Embryonic facial prominence (tissue), 1 donor: ENCODE data around the gene ESPN.

Source experiments
- DNase-seq: peaks from one replicate; pipeline ENCODE4 v3.0.0-alpha.2; 2016; ENCODE audit errors: extremely low spot score

Gene ESPN

DNA sequence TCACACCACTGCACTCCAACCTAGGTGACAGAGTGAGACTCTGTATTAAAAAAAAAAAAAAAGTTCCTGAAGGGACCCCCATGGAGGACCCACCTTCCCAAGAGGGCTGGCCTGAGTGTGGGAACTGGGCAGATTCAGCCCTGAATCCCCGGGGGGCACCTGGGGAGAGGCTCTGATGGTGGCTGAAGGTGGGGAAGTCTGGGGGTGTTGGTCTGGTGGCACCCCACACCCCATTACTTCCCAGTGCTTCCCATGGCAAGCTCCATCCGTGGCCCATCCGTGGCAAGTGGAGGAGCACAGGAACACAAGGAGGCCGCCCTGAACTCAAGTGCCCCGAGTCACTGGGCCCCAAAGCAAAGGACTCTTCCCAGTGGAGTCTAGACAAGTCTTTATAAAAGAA lies 42.2 kb downstream of the ESPN start:
- no peak for DNase-seq

DNA sequence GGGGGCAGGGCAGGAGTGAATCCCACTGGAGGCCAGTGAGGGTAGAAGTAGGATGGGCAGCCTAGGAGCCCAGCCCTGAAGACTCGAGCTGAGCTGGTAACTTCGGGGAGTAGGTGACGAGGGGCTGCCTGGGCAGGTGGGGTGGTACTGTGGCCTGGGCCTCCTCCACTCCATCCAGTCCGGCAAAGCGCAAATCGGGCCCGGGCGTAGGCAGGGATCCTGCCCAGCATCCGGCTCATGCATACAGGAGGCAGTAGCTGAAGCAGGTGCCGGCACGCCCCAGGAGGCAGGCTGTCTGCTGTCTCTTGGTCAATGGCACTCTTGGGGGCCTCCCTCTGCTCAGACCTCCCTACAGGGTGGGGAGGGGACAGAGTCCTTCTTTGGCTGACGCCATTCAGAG lies 42.6 kb downstream of the ESPN start:
- DNase-seq, result no peak

DNA sequence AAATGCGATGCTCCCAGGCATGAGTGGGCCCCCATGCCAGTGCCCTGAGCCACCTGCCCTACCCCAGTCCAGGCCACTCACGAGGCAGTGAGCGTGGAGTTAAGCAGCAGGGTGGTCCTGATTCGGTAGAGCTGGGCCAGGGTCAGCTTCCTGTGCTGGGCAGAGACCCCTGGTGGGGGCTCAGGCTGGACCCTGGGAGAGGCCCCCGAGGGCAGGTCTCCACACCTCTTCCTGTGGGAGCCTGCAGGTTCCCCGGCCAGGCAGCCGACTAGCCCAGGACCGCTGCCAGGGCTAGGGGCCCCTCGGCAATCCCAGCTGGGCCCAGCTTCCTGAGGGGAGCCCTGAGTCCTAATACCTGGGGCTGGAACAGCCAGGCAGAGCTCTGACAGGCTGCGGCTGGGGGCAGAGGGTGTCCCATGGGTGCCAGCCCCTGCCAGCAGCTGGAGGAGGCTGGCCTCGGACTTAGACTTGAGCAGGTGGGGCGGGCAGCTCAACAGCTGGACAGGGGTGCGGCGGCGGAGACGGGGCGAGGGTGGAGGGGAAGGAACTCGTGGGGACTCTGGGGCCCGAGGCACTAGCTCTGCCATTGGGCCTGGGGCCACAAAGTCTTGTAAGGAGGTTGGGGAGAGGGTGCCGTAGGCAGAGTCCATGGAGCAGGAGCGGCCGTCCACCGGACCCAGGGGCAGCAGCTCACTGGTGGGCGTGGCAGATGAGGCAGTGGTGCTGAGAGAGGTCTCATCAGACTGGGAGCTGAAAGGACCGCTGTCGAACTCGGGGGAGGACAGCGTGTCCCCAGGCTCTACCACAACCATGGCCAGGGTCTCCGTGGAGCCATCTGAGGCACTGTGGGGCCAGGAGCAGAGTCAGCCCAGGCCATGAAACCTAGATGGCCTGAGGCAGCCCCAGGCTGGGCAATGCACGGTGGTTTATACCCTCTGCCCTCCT lies 43.4 kb downstream of the ESPN start:
- DNase-seq, result no peak

DNA sequence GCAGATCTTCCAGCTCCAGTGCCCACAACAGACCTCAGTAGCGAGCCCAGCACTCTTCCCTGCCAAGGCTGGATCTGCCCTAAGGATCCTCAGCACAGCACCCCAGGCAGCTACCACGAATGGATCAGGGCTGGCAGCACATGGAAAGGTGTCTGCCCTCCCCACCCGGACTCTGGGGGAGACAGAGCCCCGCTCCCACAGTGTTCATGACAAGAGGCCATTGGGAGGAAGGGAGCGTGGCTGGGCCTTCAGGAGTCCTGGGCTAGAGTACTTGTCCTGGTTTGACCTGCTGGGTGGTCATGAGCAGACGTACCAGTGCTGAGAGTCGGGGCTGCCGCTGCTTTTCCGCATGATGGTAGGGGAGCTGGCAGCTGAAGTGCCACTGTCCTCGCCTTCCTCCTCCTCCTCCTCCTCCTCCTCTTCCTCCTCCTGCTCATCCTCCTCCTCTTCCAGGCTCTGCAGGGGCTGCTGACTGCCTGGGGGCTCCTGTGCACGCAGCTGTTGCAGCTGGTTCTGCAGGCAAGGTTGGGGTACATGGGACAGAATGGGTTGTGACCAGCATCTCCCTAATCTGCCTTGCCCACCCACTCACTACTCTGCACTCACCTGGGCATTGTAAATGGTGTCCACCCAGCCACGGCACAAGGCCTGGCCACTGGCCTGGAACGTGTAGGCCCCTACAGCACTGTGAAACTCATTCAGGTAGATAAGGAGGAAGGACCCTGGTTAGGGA lies 44.3 kb downstream of the ESPN start:
- no peak for DNase-seq

DNA sequence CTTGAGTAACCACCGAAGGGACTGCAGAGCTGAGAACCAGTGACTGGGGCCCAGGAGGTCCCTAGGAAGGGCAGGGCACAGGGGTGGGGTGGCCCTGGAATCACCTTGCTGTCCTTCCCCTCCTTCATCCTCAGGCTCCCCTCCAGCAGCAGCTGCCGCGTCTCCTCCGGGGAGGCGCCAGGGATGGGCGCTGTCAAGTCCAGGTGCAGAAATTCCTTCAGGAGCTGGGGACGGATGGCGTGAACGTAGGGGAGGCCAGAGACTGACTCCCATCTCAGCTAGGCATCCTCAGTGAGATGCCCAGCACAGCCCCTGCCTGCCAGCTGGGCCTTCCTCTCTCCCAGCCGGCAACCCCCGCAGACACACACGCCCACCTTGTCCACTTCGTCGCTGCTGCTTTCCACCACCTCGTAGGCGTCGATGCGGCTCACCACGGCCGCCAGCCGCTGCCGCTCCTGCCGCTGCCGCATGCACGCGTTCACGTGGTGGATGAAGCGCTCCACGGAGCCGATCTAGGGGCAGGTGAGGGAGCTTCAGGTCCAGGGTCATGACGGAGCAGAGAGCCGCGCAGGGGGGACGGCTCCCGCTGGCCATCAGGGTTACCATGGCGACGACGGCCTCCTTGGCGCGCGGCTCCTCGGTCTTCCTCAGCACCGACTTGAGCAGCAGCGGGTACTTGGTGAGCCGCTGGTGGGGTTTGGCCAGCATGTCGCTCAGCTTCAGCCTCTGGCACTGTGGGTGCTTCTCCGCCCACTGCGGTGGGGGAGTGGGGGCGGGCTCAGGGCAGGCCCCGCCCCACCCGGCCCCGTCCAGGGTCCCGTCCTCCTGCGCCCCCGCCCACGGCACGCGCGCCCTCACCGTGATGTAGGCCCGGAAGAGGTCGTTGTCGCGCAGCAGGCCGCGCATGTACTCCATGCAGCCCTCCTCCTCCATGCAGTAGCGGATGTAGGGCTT lies 45.8 kb downstream of the ESPN start:
- no peak for DNase-seq

DNA sequence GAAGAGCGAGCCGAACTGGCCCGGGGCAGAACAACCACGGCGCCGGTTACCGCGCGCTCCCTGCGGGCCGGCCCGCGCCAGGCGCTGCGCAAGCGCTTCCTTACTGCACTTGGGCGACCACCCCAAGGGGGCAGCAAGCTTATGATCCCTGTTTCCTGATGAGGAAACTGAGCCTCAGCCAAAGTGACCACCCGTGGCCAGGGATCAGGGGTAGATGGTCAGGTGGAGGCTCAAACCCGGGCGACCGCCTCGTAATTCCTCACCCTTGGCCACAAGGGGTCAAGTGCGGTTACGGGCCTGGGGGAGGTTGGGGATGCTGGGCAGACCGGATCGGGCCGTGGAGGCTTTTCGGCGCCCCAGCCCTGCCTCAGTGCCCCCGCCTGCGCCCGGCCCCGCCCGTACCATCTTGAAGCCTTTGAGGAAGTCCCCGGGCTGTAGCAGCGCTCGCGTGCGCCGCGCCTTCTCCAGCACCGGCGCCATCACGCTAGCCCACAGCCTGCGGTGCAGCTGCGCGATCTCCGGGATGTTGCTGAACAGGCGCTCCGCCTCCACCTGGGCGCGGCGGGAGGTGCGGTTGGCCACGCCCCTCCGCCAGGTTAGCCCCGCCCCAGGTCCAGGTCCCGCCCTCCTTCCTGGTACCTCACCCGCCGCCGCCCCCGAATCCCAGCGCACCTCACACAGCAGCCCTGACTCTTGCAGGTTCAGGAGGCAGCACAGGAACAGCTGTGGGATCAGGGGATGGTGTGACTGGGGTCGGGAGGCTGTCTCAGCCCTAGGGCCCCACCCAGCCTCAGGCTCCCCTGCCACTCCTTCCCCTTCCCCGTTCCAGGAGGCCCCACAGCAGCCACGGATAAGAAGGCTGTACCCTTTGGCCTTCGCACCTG lies 46.8 kb downstream of the ESPN start:
- no peak for DNase-seq

DNA sequence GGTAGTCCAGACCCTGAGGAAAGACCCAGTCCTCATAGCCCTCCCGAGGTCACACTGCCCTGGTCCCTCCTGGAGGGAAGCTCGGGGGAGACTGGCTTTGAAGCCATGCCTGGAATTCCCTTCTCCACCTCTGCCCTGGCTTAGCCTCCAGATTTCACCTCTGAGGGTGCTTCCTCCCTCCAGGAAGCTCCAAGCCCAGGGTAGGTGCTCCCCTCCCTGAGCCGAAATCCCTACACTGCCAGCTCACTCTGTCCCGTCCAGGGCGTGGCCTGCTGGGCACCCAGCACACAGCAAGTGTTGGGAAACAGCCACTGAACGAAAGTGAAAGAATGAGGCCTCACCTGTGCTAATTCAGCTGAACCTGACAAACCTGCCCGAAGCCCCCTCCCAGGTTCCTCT lies 47.4 kb downstream of the ESPN start:
- no peak for DNase-seq

DNA sequence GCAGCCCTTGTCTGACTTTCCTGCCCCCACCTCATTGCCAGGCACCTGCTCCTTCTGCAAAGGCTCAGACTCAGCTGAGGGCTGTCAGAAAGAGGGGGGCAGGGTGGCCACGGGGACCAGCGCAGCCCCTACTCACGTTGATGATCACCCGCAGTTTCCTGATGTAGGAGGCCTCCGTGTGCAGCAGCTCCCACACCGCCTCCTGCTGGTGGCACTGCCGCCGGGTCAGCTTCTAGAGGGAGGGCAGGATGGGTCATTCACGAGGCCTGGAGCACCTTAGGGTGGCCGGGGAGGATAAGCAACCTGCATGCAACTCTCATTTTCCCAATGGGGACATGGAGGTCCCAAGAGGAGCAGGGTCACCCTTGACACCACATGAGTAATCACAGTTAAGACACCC lies 47.8 kb downstream of the ESPN start:
- no peak for DNase-seq

DNA sequence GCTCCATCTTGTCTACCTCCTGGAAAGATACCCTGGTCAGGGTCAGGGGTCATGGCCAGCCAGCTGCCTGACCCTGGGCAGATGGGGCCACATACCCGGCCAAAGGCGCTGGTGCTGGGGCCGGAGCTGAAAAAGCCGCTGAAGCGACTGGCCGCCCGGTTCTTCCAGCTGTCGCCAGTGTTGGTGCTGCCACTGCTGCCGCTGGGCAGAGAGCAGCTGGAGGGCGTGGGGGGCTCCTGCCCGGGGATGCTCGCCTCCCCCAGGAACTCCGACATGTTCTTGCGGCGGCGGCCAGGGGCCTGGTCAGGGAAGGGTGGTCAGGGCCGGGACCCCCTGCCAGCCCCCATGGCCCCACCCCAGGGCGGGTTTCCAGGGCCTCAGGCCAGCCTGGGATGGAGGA lies 48.6 kb downstream of the ESPN start:
- DNase-seq, result no peak

DNA sequence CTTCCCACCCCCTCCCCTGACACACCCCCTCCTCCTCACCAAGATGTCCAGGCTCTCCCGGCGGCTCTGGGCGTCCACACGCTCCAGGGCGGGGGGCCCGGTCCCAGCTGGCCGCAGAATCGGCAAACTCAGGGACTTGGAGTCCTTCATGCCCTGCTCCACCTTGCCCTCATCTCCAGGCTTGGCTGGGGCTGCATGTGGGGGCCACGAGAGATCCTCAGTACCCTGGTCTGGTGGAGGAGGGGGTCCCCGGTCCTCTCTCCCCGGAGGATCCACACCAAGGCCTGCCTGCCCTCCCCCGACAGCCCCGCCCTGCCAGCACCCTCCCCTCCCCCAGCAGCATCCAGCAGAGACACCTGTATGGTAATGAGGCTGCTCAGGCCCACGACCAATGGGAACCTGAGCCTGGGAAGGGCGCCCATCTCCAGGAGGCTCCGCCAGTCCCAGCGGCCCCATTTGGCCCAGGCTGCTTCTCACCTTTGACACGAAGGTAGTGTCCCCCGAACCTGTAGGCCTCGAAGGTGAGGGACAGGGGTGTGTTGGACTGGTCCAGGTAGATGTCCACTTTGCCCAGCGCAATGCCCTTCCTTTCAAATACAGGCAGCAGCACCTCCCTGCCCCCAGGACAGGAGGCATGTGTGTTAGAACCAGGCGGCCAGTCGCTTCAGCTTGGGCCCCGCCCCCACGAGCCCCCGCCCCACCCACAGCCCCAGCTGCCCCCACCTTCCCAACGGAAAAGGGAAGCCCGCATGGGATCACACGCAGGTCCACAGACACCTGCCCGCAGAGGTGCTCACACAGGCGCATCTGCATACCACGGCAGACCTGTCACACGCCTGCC lies 49.6 kb downstream of the ESPN start:
- DNase-seq, result no peak

DNA sequence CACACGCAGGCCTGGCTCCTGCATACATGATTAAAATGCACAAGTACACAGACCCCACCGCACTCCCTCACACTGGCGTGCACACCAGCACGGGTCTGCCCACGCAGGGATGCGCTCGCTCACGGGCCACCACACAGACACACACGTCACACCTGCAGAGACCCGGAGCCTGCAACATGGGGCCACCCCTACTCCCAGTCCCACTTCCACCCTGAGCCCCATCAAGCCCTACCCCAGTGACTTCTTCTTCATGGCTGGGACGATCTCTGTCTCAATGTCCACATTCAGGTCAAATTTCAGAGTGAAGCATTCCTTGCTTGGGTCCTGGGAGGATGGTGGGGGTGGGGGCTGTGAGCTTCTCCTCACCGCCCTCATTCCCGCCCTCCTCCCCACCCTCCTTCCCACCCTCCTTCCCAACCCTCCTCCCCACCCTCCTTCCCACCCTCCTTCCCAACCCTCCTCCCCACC lies 50.3 kb downstream of the ESPN start:
- DNase-seq, result no peak

DNA sequence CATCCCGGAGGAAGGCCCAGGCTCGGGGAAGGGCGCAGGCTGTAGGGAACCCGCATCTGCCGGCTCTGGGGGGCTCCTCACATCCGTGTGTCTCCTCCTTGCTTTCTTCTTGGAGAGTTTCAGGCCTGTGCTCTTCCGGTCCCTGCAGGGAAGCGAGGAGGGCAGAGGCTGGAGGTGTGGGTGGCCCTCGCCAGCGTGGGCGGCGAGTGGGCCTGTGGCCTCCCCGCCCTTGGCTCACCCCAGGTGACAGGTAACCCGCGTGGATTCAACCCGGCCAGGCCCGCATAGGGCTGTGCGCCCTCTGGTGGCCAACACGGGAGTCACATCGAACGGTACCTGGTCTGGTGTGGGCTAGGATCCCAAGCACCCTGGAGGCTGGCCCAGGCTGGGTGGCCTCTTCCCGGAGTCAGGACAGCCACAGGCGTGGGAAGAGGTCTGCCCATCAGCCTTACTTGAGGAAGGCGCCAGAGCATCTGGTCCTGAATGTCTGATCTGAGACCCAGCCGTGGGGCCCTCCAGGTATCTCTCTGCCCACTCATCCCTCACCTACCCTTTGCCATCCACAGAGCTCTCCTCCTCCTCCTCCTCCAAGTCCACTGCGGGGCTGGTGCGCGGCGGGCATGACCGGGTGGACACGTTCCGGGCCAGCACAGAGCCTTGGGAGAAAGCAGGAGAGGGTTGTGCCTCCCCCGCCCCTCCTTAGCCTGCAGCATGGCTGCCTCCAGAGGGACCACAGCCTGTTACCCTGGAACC lies 51.0 kb downstream of the ESPN start:
- no peak for DNase-seq

DNA sequence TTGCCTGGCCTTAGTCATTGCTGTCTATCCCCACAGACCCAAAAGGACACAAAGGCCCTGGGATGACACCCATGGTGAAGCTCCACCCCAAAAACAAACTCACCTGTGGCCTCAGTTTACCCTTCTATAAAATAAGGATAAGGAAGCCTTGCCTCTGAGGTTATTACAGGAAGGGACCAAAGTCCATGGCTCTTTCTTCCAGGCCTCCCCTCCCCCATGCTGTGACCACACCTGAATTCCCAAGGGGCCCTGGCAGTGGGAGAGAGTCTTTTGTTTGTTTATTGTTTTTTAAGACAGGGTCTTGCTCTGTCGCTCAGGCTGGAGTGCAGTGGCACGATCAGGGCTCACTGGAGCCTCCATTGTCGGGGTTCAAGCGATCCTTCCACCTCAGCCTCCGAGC lies 51.9 kb downstream of the ESPN start:
- DNase-seq, result no peak

DNA sequence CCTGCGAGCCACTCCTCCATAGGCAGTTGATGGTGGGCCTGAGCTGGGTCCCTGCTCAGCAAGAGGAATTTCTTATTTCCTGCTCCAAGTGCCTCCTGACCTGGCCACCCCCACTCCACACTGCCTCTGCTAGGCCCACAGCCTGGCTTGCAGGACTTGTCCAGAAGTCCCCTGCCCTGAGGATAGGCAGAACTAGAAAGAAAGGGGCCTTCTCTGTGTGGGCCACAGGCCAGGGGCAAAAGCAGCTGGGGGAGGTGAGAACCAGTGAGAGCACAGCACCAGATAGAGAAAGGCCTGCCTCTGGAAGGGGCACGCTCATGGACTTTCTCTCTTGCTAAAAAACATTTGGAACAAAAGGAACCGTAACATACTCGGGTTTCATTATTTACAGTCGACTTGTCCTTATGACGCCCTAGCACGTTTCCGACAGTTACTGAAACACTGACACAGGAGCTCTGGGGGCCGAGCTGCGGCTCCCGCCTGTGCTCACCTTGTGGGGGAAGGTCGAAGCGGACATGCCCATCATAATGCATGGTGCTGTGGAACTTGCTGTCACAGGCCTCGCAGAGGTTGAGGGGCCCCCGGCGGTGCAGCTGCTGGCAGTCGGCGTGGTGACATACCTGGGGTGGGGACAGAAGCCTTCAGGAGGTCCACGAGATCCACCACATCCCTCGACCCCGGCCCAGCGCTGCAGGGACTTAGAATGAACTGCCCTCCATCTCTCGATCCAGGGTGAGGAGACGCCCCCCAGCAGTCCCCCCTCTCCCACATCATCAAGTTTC lies 52.7 kb downstream of the ESPN start:
- DNase-seq, result no peak

DNA sequence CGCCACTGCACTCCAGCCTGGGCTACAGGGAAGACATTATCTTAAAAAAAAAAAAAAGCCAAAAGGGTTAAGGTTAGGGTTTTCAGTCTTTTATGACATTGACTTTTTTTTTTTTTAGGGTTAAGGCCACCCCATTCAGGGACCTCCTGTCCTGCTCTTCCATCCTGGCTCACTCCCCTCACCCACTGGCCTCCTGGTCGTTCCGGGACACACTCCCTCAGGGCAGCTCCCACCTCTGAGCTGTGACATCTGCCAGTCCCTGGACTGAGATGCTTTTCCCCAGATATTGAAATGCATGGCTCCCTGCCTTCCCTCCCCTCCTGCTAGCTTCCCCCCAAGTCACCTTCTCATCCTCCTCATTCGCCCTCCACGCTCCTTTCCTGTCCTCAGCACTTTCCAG lies 57.2 kb downstream of the ESPN start:
- DNase-seq, result no peak

DNA sequence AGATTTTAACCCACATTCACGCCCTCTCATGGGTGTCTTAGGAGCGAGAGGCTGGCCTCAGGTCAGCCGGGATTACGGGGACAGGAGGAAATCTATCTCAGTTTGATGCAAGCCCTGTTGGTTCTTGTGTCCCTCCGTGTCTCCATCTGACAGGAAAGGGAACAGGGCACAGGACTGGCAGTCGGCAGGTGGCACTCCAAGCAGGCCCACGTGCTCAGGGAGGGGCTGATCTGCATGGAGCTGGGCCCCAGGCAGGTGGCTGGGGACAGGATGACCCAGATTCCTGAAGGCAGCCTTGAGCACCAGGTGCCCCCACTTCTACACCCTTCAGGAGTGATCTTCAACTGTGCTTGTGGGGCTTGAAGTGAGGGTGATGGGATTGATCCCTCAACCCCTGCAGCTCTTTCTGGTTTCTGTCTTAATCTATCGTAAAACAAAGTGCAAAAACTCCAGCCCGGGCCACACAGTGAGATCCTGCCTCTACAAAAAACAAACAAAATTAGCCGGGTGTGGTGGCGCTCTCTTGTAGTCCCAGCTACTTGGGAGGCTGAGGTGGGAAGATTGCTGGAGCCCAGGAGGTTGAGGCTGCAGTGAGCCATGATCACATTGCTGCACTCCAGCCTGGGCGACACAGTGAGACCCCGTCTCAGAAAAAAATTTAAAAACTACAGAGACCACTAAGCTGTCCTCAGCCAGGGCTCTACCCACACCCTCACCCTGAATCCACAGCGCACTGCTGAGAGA lies 58.6 kb downstream of the ESPN start:
- no peak for DNase-seq

DNA sequence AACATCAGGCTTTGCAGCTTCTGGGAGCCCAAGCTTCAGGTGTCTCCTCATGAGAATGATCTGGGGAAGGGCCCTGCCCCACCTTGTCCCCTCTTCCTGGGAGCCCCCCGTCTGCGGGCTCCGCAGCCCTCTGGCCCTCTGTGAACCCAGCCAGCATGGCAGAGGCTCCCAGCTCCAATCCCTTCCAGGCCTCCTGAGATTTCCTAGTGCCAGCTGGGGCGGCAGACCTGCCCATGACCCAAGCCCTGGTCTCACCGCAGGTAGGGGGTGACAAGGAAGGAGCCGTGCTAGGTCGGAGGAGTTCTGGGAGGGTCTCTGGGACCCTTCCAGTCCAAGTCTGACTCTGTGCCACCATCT lies 59.2 kb downstream of the ESPN start:
- no peak for DNase-seq

DNA sequence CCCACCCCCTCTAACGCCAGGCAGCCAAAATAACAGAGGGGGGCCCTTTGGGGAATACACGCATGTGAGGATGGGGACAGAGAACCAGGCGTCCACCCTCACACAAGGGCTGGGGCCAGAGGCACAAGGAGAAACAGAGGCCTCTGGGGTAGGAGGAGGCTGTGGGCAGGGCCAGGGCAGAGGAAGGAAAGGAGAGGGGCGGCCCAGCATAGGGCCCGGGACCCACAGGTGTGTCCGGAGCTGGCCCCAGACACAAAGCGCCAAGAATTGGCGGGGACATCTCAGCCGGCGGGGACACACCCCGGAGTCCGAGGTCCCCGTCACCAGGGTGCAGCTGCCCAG lies 60.2 kb downstream of the ESPN start:
- no peak for DNase-seq
